Measurements from ENCODE around the gene PDE9A. TPM values are rescaled to one million over a fixed set of nuclear protein-coding genes. Genes with fewer than 3 reads are reported as not detected.

PDE9A gene
- total RNA-seq, 2 donors from 2014 or later, result 45.9 to 62.4 TPM

DNA sequence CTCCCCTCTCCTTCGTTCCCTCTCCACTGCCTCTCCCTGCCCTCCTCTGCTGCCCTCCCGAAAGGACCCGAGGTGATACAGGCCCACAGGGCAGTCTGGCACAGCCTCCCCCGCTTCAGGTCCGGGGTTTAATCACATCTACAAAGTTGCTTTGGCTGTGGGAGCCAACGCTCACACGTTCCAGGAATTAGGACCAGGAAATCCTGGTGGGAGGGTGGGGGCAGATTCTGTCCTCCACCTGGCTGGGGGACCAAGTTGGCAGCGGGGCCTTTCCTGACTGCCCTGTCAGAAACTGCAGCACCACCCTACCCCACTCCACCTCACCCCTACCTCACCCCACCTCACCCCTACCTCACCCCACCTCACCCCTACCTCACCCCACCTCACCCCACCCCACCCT lies 130.9 kb downstream of the PDE9A start:
- H3K9ac ChIP-seq (ENCODE audit: extremely low read depth, low read length, poor library complexity, severe bottlenecking), result no peak overlapping the region
- peak overlapping the region; percentile 55 for H3K27ac Mint-ChIP-seq

GRCh38 chr21:42784896-42785451 lies 131.6 kb downstream of the PDE9A start:
- peaks cover 22% of the 10 kb centered on the region for H3K9me3 Mint-ChIP-seq
- Histone ChIP-seq H3K4me1 (ENCODE audit: control insufficient read depth, insufficient read depth, low read length) (peaks cover 14% of the 10 kb centered on the region), H3K36me3 (ENCODE audit: control insufficient read depth, insufficient read depth, low read length) (peaks cover 21% of the 10 kb centered on the region), H3K27ac (ENCODE audit: low read depth, low read length) (no peak overlapping the region), H3K9ac (ENCODE audit: extremely low read depth, low read length, poor library complexity, severe bottlenecking) (no peak overlapping the region), H3K4me3 (ENCODE audit: low read length) (no peak overlapping the region), H3K9me3 (ENCODE audit: control insufficient read depth, low read length) (peaks cover 9% of the 10 kb centered on the region), H3K27me3 (ENCODE audit: control insufficient read depth, insufficient read depth, low read length, poor library complexity, severe bottlenecking) (peaks cover 10% of the 10 kb centered on the region)
- TF ChIP-seq CTCF (conservative IDR thresholded peaks at IDR 0.05), result no peak
- no peak overlapping the region for H3K4me3 Mint-ChIP-seq
- DNase-seq, result no peak
- peaks cover 30% of the 10 kb centered on the region for H3K27me3 Mint-ChIP-seq (ENCODE audit: insufficient read depth)
- H3K4me1 Mint-ChIP-seq, result peaks cover 30% of the 10 kb centered on the region
- WGBS, 2 experiments (ENCODE audit: insufficient coverage in 1 of 2, insufficient read length in 1 of 2), result 95% methylated on average over 4 to 17 of the region's 17 CpGs
- H3K36me3 Mint-ChIP-seq (ENCODE audit: low read depth), result peaks cover 15% of the 10 kb centered on the region
- no peak overlapping the region for H3K27ac Mint-ChIP-seq

More for the DNA sequence above, 130.9 kb downstream of the PDE9A start:
- Mint-ChIP-seq H3K27me3 (ENCODE audit: insufficient read depth) (peaks cover 35% of the 10 kb centered on the region), H3K36me3 (ENCODE audit: low read depth) (peaks cover 15% of the 10 kb centered on the region), H3K9me3 (peaks cover 22% of the 10 kb centered on the region), H3K4me3 (peak overlapping the region; percentile 25), H3K4me1 (peaks cover 36% of the 10 kb centered on the region)
- H3K27me3 ChIP-seq (ENCODE audit: control insufficient read depth, insufficient read depth, low read length, poor library complexity, severe bottlenecking), result peaks cover 10% of the 10 kb centered on the region
- H3K27ac ChIP-seq (ENCODE audit: low read depth, low read length), result no peak overlapping the region
- peaks cover 19% of the 10 kb centered on the region for H3K4me1 ChIP-seq (ENCODE audit: control insufficient read depth, insufficient read depth, low read length)
- peaks cover 9% of the 10 kb centered on the region for H3K9me3 ChIP-seq (ENCODE audit: control insufficient read depth, low read length)
- TF ChIP-seq CTCF (conservative IDR thresholded peaks at IDR 0.05), result no peak
- no peak overlapping the region for H3K4me3 ChIP-seq (ENCODE audit: low read length)
- H3K36me3 ChIP-seq (ENCODE audit: control insufficient read depth, insufficient read depth, low read length), result peaks cover 20% of the 10 kb centered on the region
- WGBS, 2 experiments (ENCODE audit: insufficient coverage in 1 of 2, insufficient read length in 1 of 2), result 75 to 80% methylated on average over 2 to 8 of the region's 8 CpGs
- no peak for DNase-seq

GRCh38 chr21:42785666-42786427 lies 132.4 kb downstream of the PDE9A start:
- Mint-ChIP-seq H3K27ac (no peak overlapping the region), H3K27me3 (ENCODE audit: insufficient read depth) (peaks cover 21% of the 10 kb centered on the region), H3K4me1 (peaks cover 23% of the 10 kb centered on the region), H3K4me3 (no peak overlapping the region), H3K9me3 (peaks cover 22% of the 10 kb centered on the region), H3K36me3 (ENCODE audit: low read depth) (peaks cover 17% of the 10 kb centered on the region)
- no peak overlapping the region for H3K9ac ChIP-seq (ENCODE audit: extremely low read depth, low read length, poor library complexity, severe bottlenecking)
- WGBS, 2 experiments (ENCODE audit: insufficient coverage in 1 of 2, insufficient read length in 1 of 2), result 94 to 95% methylated on average over 25 to 28 of the region's 28 CpGs
- peaks cover 13% of the 10 kb centered on the region for H3K4me1 ChIP-seq (ENCODE audit: control insufficient read depth, insufficient read depth, low read length)
- H3K4me3 ChIP-seq (ENCODE audit: low read length), result no peak overlapping the region
- no peak for TF ChIP-seq CTCF (conservative IDR thresholded peaks at IDR 0.05)
- peaks cover 4% of the 10 kb centered on the region for H3K27me3 ChIP-seq (ENCODE audit: control insufficient read depth, insufficient read depth, low read length, poor library complexity, severe bottlenecking)
- no peak for DNase-seq
- H3K36me3 ChIP-seq (ENCODE audit: control insufficient read depth, insufficient read depth, low read length), result peaks cover 28% of the 10 kb centered on the region
- peaks cover 9% of the 10 kb centered on the region for H3K9me3 ChIP-seq (ENCODE audit: control insufficient read depth, low read length)
- H3K27ac ChIP-seq (ENCODE audit: low read depth, low read length), result no peak overlapping the region
